Kidney tubule cell (primary cell): Measurements from ENCODE around the gene DNAH3.
"Not testable (repeated sequence)": the region's sequence is repeated elsewhere in the genome, so short reads cannot be mapped to it uniquely, and the experiment has no call there.

Experiments
- DNase-seq: peaks from one replicate; pipeline ENCODE4 v3.0.0-alpha.2; 2018; ENCODE audit warnings: low spot score

The DNAH3 gene

DNA sequence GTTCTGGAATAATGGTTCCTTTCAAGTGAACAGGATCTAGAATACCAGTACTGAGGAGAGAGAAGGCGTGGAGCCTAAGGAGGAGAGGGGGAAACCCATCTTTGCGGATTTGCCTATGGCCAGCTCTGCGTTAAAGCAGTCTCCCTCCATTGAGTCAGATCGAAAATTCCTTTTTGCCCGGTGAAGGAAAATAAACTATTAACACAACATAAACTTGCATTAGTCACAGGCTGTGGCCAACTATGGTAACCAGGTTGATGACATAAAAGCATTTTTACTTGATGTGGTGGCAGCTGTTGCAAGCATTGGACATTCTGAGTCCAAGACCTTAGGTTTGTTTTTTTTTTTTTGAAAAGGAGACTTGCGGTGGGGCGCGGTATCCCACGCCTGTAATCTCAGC, 16.7 kb upstream of the DNAH3 start:
- peak; percentile 96 for DNase-seq

GRCh38 chr16:21166561-21166961, 15.9 kb upstream of the DNAH3 start:
- peak; percentile 28 for DNase-seq

DNA sequence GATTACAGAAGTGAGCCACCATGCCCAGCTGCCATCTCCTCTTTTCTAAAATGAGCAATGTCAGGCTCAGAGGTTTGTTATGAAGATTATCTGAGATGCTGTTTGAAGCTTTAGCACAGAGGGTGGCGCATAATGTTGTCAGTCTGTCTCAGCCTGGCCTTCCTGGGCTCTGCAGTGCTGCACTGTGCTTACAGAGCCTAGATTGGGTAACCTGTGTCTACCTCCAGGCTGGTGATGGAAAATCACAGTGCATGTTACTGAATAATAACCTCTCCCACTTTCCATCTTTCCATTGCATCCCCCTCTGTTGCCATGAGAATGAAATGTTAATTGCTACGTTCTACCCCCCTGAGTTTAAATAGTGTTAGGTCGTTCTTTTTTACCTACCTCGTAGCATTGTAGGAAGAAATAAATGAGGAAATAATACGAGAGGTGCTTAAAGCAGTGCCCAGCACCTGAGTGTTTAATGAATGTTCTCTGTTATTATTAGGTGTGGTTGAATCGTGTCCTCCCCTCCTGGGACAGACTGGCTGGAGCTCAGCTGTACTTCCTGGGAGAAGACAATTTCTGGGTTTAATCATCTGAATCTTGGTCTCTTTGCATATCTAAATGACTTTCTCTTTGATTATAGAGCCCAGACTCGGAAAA, 14.0 kb upstream of the DNAH3 start:
- DNase-seq: no peak

DNA sequence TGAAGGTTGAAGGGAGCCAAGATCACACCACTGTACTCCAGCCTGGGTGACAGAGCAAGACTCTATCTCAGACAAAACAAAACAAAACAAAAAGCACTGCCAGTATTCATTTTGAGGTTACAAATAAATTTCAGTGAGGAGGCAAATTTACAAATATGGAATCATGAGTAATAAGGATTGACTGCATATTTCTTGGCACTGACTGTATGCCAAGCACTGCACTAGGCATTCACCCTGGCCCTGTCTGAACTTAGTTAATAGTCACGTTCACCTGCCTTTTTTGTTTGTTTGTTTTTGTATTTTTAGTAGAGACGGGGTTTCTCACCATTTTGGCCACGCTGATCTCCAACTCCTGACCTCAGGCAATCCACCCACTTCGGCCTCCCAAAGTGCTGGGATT, 12.9 kb upstream of the DNAH3 start:
- DNase-seq: no peak

GRCh38 chr16:21162661-21163151, 12.1 kb upstream of the DNAH3 start:
- DNase-seq: peak; percentile 81

DNA sequence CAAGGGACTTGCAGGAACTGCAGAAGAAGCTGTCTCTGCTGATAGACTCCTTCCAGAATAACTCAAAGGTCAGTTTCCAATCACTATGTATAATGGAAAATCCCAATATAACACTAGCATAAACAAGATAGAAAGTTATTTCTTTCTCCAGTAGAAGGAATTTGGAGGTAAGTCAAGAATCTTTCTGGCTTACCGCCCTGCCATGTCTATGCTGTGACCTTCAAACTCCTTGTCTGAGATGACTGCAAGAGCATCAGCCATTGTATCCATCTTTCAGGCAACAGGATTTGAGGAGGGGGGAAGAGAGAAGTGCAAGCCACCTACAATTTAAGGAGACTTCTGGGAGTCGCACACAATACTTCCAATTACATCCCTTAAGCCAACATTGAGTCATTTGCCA, 10.6 kb upstream of the DNAH3 start:
- DNase-seq: no peak

DNA sequence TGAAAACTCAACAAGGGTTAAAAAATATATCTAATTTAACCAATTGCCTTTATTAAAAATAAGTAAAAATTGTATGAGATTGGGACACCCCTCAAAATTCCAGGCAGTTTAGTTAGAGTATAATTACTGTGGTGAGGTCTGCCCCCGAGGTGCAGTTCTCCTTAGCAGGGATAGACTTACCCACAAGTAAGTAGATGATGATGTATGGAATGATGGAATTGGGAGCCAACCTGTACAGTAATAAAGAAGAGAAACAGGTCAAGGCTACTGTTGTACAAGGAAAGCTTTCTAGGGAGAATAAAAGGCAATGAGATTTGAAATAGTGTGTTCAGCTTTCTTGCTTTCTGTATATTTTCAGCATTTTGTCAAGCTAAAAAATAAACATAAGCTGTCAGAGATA, 9.6 kb upstream of the DNAH3 start:
- DNase-seq: no peak

- DNase-seq: peak; percentile 32
Measured at GRCh38 chr16:21159281-21159951, 8.8 kb upstream of the DNAH3 start.

GRCh38 chr16:21158208-21159110, 7.8 kb upstream of the DNAH3 start, which contains the start of gene LDAF1:
LDAF1 (plus strand) TSS chr16:21158674; CDS start chr16:21161183, 2,509 bp downstream.
- peak; percentile 84 for DNase-seq

DNA sequence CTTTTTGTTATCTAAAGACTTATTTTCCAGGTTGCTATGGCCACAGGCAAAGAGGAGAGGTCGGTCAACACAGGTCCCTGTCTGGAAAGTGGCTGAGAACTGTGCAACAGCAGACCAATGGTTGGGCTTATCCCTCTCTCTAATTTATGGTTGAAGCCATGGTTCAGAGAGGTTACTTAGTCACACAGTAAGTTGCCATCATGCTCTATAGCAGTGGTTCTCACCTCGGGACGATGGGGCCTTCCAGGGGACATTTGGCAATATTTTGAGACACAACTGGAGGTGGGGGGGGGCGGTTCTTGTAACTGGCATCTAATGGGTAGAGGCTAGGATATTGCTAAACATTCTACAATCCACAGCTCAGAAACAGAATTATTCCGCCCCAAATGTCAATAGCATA, 7.0 kb upstream of the DNAH3 start:
- DNase-seq: no peak

GRCh38 chr16:21156767-21157467, 6.3 kb upstream of the DNAH3 start:
- DNase-seq: peak; percentile 76

DNA sequence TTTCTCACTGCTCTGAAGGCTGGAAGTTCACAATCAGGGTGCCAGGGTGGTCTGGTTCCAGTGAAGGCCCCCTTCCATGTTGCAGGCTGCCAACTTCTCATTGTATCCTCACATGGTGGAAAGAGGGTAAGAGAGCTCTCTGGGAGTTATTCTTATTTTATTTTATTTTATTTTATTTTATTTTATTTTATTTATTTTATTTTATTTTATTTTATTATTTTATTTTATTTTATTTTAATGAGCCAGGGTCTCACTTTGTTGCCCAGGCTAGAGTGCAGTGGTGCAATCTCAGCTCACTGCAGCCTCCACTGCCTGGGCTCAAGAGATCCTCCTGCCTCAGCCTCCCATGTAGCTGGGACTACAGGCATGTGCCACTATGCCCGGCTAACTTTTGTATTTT, 5.4 kb upstream of the DNAH3 start:
- not testable (repeated sequence) for DNase-seq

DNA sequence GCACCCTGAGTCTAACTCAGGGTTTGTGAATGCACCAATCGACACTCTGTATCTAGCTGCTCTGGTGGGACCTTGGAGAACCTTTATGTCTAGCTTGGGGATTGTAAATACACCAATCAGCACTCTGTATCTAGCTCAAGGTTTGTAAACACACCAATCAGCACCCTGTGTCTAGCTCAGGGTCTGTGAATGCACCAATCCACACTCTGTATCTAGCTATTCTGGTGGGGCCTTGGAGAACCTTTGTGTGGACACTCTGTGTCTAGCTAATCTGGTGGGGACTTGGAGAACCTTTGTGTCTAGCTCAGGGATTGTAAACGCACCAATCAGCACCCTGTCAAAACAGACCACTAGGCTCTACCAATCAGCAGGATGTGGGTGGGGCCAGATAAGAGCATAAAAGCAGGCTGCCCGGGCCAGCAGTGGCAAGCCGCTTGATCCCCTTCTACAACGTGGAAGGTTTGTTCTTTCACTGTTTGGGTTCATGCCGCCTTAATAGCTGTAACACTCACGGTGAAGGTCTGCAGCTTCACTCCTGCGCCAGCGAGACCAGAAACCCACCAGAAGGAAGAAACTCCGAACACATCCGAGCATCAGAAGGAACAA, 2.6 kb upstream of the DNAH3 start:
- not testable (repeated sequence) for DNase-seq

DNA sequence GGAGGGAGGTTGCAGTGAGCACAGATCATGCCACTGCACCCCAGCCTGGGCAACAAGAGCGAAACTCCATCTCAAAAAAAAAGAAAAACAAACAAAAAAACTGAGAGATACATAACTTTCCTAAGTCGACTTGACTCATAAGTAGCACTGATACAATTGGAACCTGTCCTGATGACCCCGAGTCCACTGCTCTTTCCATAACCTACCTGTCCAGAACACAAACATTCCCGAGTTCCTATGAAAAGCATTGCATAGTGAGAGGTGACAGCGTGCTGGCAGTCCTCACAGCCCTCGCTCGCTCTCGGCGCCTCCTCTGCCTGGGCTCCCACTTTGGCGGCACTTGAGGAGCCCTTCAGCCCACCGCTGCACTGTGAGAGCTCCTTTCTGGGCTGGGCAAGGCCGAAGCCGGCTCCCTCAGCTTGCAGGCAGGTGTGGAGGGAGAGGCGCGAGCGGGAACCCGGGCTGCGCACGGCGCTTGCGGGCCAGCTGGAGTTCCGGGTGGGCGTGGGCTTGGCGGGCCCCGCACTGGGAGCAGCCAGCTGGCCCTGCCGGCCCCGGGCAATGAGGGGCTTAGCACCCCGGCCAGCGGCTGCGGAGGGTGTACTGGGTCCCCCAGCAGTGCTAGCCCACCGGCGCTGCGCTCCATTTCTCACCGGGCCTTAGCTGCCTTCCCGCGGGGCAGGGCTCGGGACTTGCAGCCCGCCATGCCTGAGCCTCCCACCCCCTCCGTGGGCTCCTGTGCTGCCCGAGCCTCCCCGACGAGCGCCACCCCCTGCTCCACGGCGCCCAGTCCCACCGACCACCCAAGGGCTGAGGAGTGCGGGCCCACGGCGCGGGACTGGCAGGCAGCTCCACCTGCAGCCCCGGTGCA, 1.7 kb upstream of the DNAH3 start:
- DNase-seq: not testable (repeated sequence)

- DNase-seq: no peak
Measured at GRCh38 chr16:21145738-21146137, 4.9 kb downstream of the DNAH3 start.

- no peak for DNase-seq
Measured at GRCh38 chr16:21134053-21134452, 16.6 kb downstream of the DNAH3 start.

DNA sequence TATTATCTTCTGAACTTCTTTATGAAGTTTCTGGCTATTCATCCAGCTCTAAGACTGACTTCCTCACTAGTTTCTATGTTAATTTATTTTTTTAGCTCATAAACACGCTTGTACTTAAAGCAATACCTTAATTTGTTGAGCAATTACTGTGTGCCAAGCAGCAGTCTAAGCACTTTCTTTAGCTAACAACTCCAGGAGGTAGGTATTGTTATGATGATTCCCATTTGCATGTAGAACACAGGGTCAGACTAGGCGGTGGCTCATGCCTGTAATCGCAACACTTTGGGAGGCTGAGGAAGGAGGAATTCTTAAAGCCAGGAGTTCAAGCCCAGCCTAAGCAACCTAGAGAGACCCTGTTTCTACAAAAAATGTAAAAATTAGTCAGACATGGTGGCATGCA, 19.8 kb downstream of the DNAH3 start:
- no peak for DNase-seq

DNA sequence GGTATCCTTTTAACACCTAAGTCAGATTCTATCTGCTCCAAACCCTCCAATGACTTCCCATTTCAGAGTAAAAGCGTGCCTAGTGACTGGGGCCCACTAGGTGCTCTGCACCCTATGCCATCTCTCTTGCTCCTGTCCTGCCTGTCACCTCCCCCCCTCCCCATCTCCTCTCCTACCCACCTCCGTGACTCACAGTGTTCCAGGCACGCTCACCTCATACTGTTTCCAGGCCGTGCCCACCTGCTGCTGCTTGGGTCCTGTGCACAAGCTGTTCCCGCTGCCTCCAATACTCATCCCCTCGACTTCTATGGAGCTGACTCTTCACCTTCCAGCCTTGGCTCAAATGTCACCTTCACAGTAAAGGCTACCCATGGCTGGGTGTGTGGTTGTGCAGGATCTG, 21.7 kb downstream of the DNAH3 start:
- DNase-seq: no peak

DNA sequence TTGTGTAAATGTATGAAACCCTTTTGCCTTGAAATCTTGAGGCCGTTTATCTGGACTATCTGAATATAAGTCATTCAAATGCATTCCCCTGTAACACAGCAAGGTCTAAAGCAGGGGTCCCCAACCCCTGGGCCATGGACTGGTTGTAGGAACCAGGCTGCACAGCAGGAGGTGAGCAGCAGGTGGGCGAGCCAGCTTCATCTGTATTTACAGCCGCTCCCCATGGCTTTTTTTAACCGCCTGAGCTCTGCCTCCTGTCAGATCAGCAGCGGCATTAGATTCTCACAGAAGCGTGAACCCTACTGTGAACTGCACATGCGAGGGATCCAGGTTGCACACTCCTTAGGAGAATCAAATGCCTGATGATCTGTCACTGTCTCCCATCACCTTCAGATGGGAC, 24.1 kb downstream of the DNAH3 start:
- DNase-seq: no peak

GRCh38 chr16:21125191-21125590, 25.5 kb downstream of the DNAH3 start:
- DNase-seq: no peak
